H9 (cell line): Measurements from ENCODE around the gene TTC3. TPM values are rescaled to one million over a fixed set of nuclear protein-coding genes. Genes with fewer than 3 reads are reported as not detected.

ENCODE experiments used
- DNase-seq: peaks from one replicate; pipeline ENCODE4 v3.0.0-alpha.2; 2017
- H2AFZ ChIP-seq: one replicate; pipeline ENCODE4 v1.6.1; 2013; ENCODE audit warnings: mild to moderate bottlenecking, low read length, control low read depth, moderate library complexity
- H2AK5ac ChIP-seq: 2 replicates; pipeline ENCODE4 v1.6.1; 2013; ENCODE audit warnings: low read length, control low read depth, mixed read lengths; ENCODE audit not compliant: insufficient read length
- H2BK120ac ChIP-seq: one replicate; pipeline ENCODE4 v1.6.1; 2013; ENCODE audit warnings: low read depth, mild to moderate bottlenecking, low read length, control low read depth, inconsistent platforms; ENCODE audit not compliant: poor library complexity, severe bottlenecking
- H2BK12ac ChIP-seq: 2 replicates; pipeline ENCODE4 v1.6.1; 2013; ENCODE audit warnings: low read length, control low read depth, mixed read lengths, low read depth; ENCODE audit not compliant: insufficient read length
- H2BK15ac ChIP-seq: 2 replicates; pipeline ENCODE4 v1.6.1; 2013; ENCODE audit warnings: low read depth, low read length, control low read depth
- H2BK20ac ChIP-seq: one replicate; pipeline ENCODE4 v1.6.1; 2013; ENCODE audit warnings: low read depth, mild to moderate bottlenecking, low read length, control low read depth, inconsistent platforms; ENCODE audit not compliant: poor library complexity, severe bottlenecking
- H2BK5ac ChIP-seq: 2 replicates; pipeline ENCODE4 v1.6.1; 2013; ENCODE audit warnings: low read length, control low read depth, mixed read lengths; ENCODE audit not compliant: insufficient read length
- H3K14ac ChIP-seq: 2 replicates; pipeline ENCODE4 v1.6.1; 2013; ENCODE audit warnings: low read length, control low read depth; ENCODE audit not compliant: insufficient read depth
- H3K18ac ChIP-seq: 2 replicates; pipeline ENCODE4 v1.6.1; 2013; ENCODE audit warnings: low read depth, mild to moderate bottlenecking, mixed read lengths, low read length, control low read depth; ENCODE audit not compliant: insufficient read length
- H3K23ac ChIP-seq: 2 replicates; pipeline ENCODE4 v1.6.1; 2013; ENCODE audit warnings: low read length, control low read depth, mixed read lengths, low read depth; ENCODE audit not compliant: insufficient read length
- H3K23me2 ChIP-seq: 2 replicates; pipeline ENCODE4 v1.6.1; 2013; ENCODE audit warnings: low read depth, mild to moderate bottlenecking, mixed read lengths, low read length, control low read depth; ENCODE audit not compliant: insufficient read length, poor library complexity, severe bottlenecking
- H3K27ac ChIP-seq: 2 replicates; pipeline ENCODE4 v1.5.1; 2013; ENCODE audit warnings: low read length, control low read depth, mixed read lengths, low read depth; ENCODE audit not compliant: insufficient read length
- H3K27me3 ChIP-seq: 2 replicates; pipeline ENCODE4 v1.6.1; 2013; ENCODE audit warnings: low read length, control low read depth, inconsistent platforms; ENCODE audit not compliant: insufficient read depth
- H3K4ac ChIP-seq: 2 replicates; pipeline ENCODE4 v1.6.1; 2013; ENCODE audit warnings: low read depth, mild to moderate bottlenecking, control low read depth, inconsistent platforms, low read length, moderate library complexity
- H3K4me1 ChIP-seq: 2 replicates; pipeline ENCODE4 v1.6.1; 2013; ENCODE audit warnings: low read length, control low read depth, inconsistent platforms; ENCODE audit not compliant: insufficient read depth
- H3K4me2 ChIP-seq: 2 replicates; pipeline ENCODE4 v1.6.1; 2013; ENCODE audit warnings: low read length, control low read depth, mixed read lengths; ENCODE audit not compliant: insufficient read length, insufficient read depth
- H3K56ac ChIP-seq: 2 replicates; pipeline ENCODE4 v1.6.1; 2013; ENCODE audit warnings: low read depth, mild to moderate bottlenecking, mixed read lengths, low read length, control low read depth; ENCODE audit not compliant: insufficient read length
- H3K79me1 ChIP-seq: 2 replicates; pipeline ENCODE4 v1.6.1; 2013; ENCODE audit warnings: low read depth, mild to moderate bottlenecking, moderate library complexity, low read length, control low read depth, inconsistent platforms; ENCODE audit not compliant: insufficient read depth, poor library complexity, severe bottlenecking
- H3K79me2 ChIP-seq: 2 replicates; pipeline ENCODE4 v1.6.1; 2013; ENCODE audit warnings: low read length, control low read depth, inconsistent platforms; ENCODE audit not compliant: insufficient read depth
- H3K9ac ChIP-seq: 2 replicates; pipeline ENCODE4 v1.6.1; 2013; ENCODE audit warnings: low read length, control low read depth, mixed read lengths; ENCODE audit not compliant: insufficient read length; ENCODE audit errors: extremely low read depth
- H3K9me3 ChIP-seq: one replicate; pipeline ENCODE4 v1.6.1; 2013; ENCODE audit warnings: low read depth, low read length, inconsistent platforms; ENCODE audit not compliant: control insufficient read depth
- H3T11ph ChIP-seq: one replicate; pipeline ENCODE4 v1.6.1; 2013; ENCODE audit warnings: mild to moderate bottlenecking, low read length, control low read depth, inconsistent platforms
- H4K20me1 ChIP-seq: one replicate; pipeline ENCODE4 v1.6.1; 2013; ENCODE audit not compliant: control insufficient read depth, insufficient read length, insufficient read depth
- H4K5ac ChIP-seq: 2 replicates; pipeline ENCODE4 v1.6.1; 2013; ENCODE audit warnings: low read depth, mild to moderate bottlenecking, mixed read lengths, low read length, control low read depth; ENCODE audit not compliant: insufficient read length
- H4K8ac ChIP-seq: replicated peaks from 2 replicates; pipeline ENCODE4 v1.6.1; 2013; ENCODE audit warnings: low read length, control low read depth, mixed read lengths, low read depth; ENCODE audit not compliant: insufficient read length
- H4K91ac ChIP-seq: 2 replicates; pipeline ENCODE4 v1.6.1; 2013; ENCODE audit warnings: low read depth, mild to moderate bottlenecking, moderate library complexity, mixed read lengths, low read length, control low read depth; ENCODE audit not compliant: insufficient read length
- H3K27ac Mint-ChIP-seq, 3 experiments: 2 replicates in 2 of 3; 3 replicates in 1 of 3; pipeline ENCODE4 v1.8.0; 2020 to 2021; ENCODE audit warnings: mixed read lengths in 3 of 3, mild to moderate bottlenecking in 1 of 3, moderate library complexity in 1 of 3
- H3K27me3 Mint-ChIP-seq: 2 replicates; pipeline ENCODE4 v1.8.0; 2021; ENCODE audit warnings: low read depth, mild to moderate bottlenecking, moderate library complexity, mixed read lengths
- H3K36me3 Mint-ChIP-seq, 3 experiments: 2 replicates in 2 of 3; 3 replicates in 1 of 3; pipeline ENCODE4 v1.8.0; 2020 to 2021; ENCODE audit warnings: low read depth in 3 of 3, mixed read lengths in 3 of 3; ENCODE audit not compliant: insufficient read depth in 1 of 3
- H3K4me1 Mint-ChIP-seq, 2 experiments: 2 replicates each; pipeline ENCODE4 v1.8.0; 2020; ENCODE audit warnings: mixed read lengths in 2 of 2
- H3K4me3 Mint-ChIP-seq, 2 experiments: 2 replicates in 1 of 2; 3 replicates in 1 of 2; pipeline ENCODE4 v1.8.0; 2020 to 2021; ENCODE audit warnings: mild to moderate bottlenecking in 2 of 2, mixed read lengths in 2 of 2, moderate library complexity in 1 of 2
- H3K9me3 Mint-ChIP-seq, 2 experiments: 2 replicates in 1 of 2; 3 replicates in 1 of 2; pipeline ENCODE4 v1.8.0; 2020; ENCODE audit warnings: mild to moderate bottlenecking in 2 of 2, mixed read lengths in 2 of 2, moderate library complexity in 1 of 2
- CTCF ChIP-seq: fragments of 200-600 bp; sonication (generic); conservative IDR thresholded peaks from 3 replicates; pipeline ENCODE4 v1.8.0; 2021; ENCODE audit warnings: antibody characterized with exemption, mild to moderate bottlenecking
- WGBS: extraction: QIAGEN DNeasy Blood & Tissue Kit; methylation state at CpG from one replicate; pipeline ENCODE4 v1.1.7; 2013; ENCODE audit warnings: missing lambda C conversion rate, low lambda C conversion rate, mixed read lengths; ENCODE audit not compliant: insufficient read length; ENCODE audit errors: extremely low coverage; 5-methylcytosine and 5-hydroxymethylcytosine counted together
- total RNA-seq: library from RNA; stranded (reverse); gene quantifications from 2 replicates; pipeline ENCODE4 v1.2.1, GENCODE V29; 2021

The TTC3 gene
- total RNA-seq, 1 experiment from 2014 or later, result 46.5 TPM

GRCh38 chr21:37095821-37096220 is 22.8 kb downstream of the TTC3 start:
- no peak overlapping the region for H3K14ac ChIP-seq

More at GRCh38 chr21:37095821-37096220, 22.8 kb downstream of the TTC3 start:
- Histone ChIP-seq H2BK5ac (no peak overlapping the region), H2AK5ac (no peak overlapping the region), H4K91ac (no peak overlapping the region), H4K20me1 (no peaks in the 10 kb centered on the region), H3K56ac (no peak overlapping the region), H3K27ac (no peak overlapping the region), H3K9me3 (no peaks in the 10 kb centered on the region), H2BK15ac (no peak overlapping the region), H2AFZ (no peak overlapping the region), H2BK20ac (no peak overlapping the region), H3K4ac (no peak overlapping the region), H3K27me3 (no peaks in the 10 kb centered on the region), H3K79me1 (peaks cover 2% of the 10 kb centered on the region), H4K8ac (no peak overlapping the region), H2BK12ac (no peak overlapping the region), H3T11ph (no peak overlapping the region), H3K18ac (no peak overlapping the region), H3K4me1 (no peaks in the 10 kb centered on the region), H3K23ac (no peak overlapping the region), H3K9ac (no peak overlapping the region), H4K5ac (no peak overlapping the region), H3K79me2 (no peaks in the 10 kb centered on the region), H2BK120ac (no peak overlapping the region), H3K4me2 (no peak overlapping the region), H3K23me2 (no peaks in the 10 kb centered on the region)
- Mint-ChIP-seq H3K4me1 (no peaks in the 10 kb centered on the region), H3K27ac (no peak overlapping the region), H3K9me3 (no peaks in the 10 kb centered on the region), H3K4me3 (no peak overlapping the region), H3K27me3 (no peaks in the 10 kb centered on the region), H3K36me3 (peaks cover 0 to 18% (median 0%) of the 10 kb centered on the region in 3 experiments; a peak in 3 of 7 replicates)
- WGBS, result no CpG with 5 or more reads among the region's 4 CpGs
- TF ChIP-seq CTCF, result no peak
- no peak for DNase-seq
